Body of pancreas (tissue), 4 donors: Measurements from ENCODE around the gene POLR2I. TPM values are rescaled to one million over a fixed set of nuclear protein-coding genes. Genes with fewer than 3 reads are reported as not detected.

Experiments used
- ATAC-seq: fragments of 150-250 bp; one replicate; pipeline ENCODE4 v1.9.1; 2016
- DNase-seq, 4 donors: peaks; one replicate each; pipeline ENCODE4 v3.0.0-alpha.2; 2019
- H3K27ac ChIP-seq, 4 donors: fragments of 200-600 bp; sonication (generic); 1 replicate in 3 of 4; 2 replicates in 1 of 4; pipeline versions ENCODE4 v1.5.1 to v1.6.1; 2016 to 2019; ENCODE audit warnings: mild to moderate bottlenecking in 1 of 4, mixed read lengths in 1 of 4, moderate library complexity in 1 of 4
- H3K27me3 ChIP-seq, 2 donors: fragments of 200-600 bp; sonication (generic); one replicate each; pipeline ENCODE4 v1.6.0; 2016; ENCODE audit warnings: mild to moderate bottlenecking in 1 of 2
- H3K36me3 ChIP-seq, 2 donors: fragments of 200-600 bp; sonication (generic); replicated peaks in 1 of 2; 2 replicates each; pipeline ENCODE4 v1.5.1; 2016; ENCODE audit warnings: low read depth in 2 of 2; ENCODE audit not compliant: insufficient read depth in 1 of 2
- H3K4me1 ChIP-seq: fragments of 200-600 bp; sonication (generic); one replicate; pipeline ENCODE4 v1.6.0; 2016
- H3K4me3 ChIP-seq, 2 donors: fragments of 200-600 bp; sonication (generic); 1 replicate in 1 of 2; 2 replicates in 1 of 2; pipeline ENCODE4 v1.5.1; 2016 to 2019
- H3K9me3 ChIP-seq, 3 donors: fragments of 200-600 bp; sonication (generic); 1 replicate in 2 of 3; 2 replicates in 1 of 3; pipeline ENCODE4 v1.5.1; 2016
- POLR2A ChIP-seq, 3 donors: fragments of 450-650 bp; IDR thresholded peaks; one replicate each; pipeline ENCODE4 v1.6.1; 2016; ENCODE audit warnings: antibody characterized with exemption in 3 of 3, mild to moderate bottlenecking in 2 of 3
- WGBS, 2 donors: methylation state at CpG; one replicate each; pipeline ENCODE4 v1.1.5; 2017; 5-methylcytosine and 5-hydroxymethylcytosine counted together
- intact Hi-C: fragments of 100-400 bp; cut with DNase I; formaldehyde crosslinking; loops from one replicate; pipeline ENCODE4 v1.15.1; 2023
- total RNA-seq, 2 donors: library from RNA; depleted of rRNA; stranded (reverse); fragments of >200 nt; gene quantifications; one replicate each; pipeline ENCODE4 v1.1.0, GENCODE V29; 2016
- TF ChIP-seq, protein P1 (sequence below), 7 experiments: fragments of 450-650 bp in 4 of 7; fragments of 200-600 bp in 3 of 7; sonication (generic) in 3 of 7; IDR thresholded peaks; one replicate each; pipeline ENCODE4 v1.5.1; 2016 to 2019; ENCODE audit warnings: antibody characterized with exemption in 7 of 7

The POLR2I gene
- total RNA-seq, 2 donors from 2014 or later = 33.5 to 95.9 TPM

DNA sequence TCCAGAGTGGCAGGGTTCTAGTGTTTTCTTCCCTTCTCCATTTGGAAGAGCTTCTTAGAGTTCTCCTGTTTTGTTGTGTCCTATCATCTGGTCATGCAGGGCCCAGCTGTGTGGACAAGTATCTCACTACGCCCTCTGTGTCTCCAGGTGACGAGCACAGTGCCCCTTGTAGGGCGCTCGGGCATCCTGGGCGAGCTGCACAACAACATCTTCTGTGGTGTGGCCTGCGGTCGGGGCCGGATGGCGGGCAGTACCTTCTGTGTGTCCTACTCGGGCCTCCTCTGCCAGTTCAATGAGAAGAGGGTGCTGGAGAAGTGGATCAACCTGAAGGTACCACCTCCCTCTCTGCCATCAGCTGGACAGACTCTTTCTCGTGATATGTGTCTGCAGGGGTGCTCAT lies 47.0 kb downstream of the POLR2I start:
- no peak overlapping the region for H3K4me3 ChIP-seq
- no peaks in the 10 kb centered on the region for H3K36me3 ChIP-seq
- intact Hi-C loops = no loop called here
- no peaks in the 10 kb centered on the region for H3K27me3 ChIP-seq
- no peaks in the 10 kb centered on the region for H3K9me3 ChIP-seq
- TF ChIP-seq POLR2A (IDR thresholded peaks at IDR 0.05) = no peak
- TF ChIP-seq, protein P1, sequence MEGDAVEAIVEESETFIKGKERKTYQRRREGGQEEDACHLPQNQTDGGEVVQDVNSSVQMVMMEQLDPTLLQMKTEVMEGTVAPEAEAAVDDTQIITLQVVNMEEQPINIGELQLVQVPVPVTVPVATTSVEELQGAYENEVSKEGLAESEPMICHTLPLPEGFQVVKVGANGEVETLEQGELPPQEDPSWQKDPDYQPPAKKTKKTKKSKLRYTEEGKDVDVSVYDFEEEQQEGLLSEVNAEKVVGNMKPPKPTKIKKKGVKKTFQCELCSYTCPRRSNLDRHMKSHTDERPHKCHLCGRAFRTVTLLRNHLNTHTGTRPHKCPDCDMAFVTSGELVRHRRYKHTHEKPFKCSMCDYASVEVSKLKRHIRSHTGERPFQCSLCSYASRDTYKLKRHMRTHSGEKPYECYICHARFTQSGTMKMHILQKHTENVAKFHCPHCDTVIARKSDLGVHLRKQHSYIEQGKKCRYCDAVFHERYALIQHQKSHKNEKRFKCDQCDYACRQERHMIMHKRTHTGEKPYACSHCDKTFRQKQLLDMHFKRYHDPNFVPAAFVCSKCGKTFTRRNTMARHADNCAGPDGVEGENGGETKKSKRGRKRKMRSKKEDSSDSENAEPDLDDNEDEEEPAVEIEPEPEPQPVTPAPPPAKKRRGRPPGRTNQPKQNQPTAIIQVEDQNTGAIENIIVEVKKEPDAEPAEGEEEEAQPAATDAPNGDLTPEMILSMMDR (IDR thresholded peaks at IDR 0.05) = no peak
- ATAC-seq (no peak), DNase-seq (no peak)
- H3K4me1 ChIP-seq = peaks cover 3% of the 10 kb centered on the region
- WGBS, 2 donors = 85 to 94% methylated on average over 9 to 11 of the region's 11 CpGs
- no peak overlapping the region for H3K27ac ChIP-seq

DNA sequence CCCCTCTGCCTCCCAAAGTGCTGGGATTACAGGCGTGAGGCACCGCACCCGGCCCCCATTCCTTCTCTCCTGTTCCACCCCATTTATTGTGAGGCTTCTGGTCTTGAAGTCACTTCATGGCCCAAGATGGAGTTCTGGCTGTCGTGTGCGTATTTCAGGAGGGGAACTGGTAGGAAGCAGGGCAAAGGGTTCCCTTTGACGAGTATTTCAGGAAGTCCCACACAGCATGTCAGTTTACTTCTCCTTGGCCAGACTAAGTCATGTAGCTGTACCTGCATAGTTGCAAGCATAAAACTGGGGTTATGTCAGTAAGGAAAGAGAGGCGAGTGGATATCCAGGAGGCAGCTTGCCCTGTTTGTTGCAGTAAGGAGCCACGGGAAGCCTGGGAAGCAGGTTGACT lies 49.8 kb downstream of the POLR2I start:
- TF ChIP-seq POLR2A (IDR thresholded peaks at IDR 0.05) = no peak
- ATAC-seq = no peak
- intact Hi-C loops = no loop called here
- Histone ChIP-seq H3K4me3 (no peak overlapping the region), H3K27ac (no peak overlapping the region), H3K4me1 (no peaks in the 10 kb centered on the region), H3K36me3 (no peaks in the 10 kb centered on the region), H3K9me3 (no peaks in the 10 kb centered on the region), H3K27me3 (no peaks in the 10 kb centered on the region)
- no peak for DNase-seq
- 91 to 92% methylated on average over 8 of the region's 8 CpGs for WGBS, 2 donors

Other genes with a start within 250 kb of the POLR2I start
- gene APLP1, start 246.3 kb downstream of the POLR2I start, total RNA-seq = 10 to 100 TPM; 40.9 to 47.0 TPM
- gene NFKBID, start 214.3 kb downstream of the POLR2I start, total RNA-seq = 1 to 10 TPM; 6.3 to 6.5 TPM
- gene HCST, start 212.3 kb downstream of the POLR2I start, total RNA-seq = 1 to 10 TPM in 1 of 2 donors, not detected in 1; 5.2 TPM
- 10 to 100 TPM; 19.2 to 38.6 TPM for gene TYROBP, start 206.6 kb downstream of the POLR2I start, total RNA-seq
- gene LRFN3, start 178.5 kb downstream of the POLR2I start, total RNA-seq = 10 to 100 TPM; 13.2 to 14.5 TPM
- gene SDHAF1, start 119.7 kb downstream of the POLR2I start, total RNA-seq = 10 to 100 TPM; 33.9 to 39.2 TPM
- 1 to 10 TPM; 4.9 to 9.3 TPM for gene SYNE4, start 106.1 kb downstream of the POLR2I start, total RNA-seq
- 10 to 100 TPM in 1 of 2 donors, 1 to 10 TPM in 1; 9.6 to 33.0 TPM for gene ALKBH6, start 100.7 kb downstream of the POLR2I start, total RNA-seq
- 1 to 10 TPM; 3.3 to 4.9 TPM for gene CLIP3, start 82.0 kb downstream of the POLR2I start, total RNA-seq
- 1 to 10 TPM; 1.3 to 6.0 TPM for gene THAP8, start 60.6 kb downstream of the POLR2I start, total RNA-seq
- under 1 TPM; 0.26 to 0.33 TPM for gene WDR62, start 60.0 kb downstream of the POLR2I start, total RNA-seq
- not detected for gene OVOL3, start 3.7 kb downstream of the POLR2I start, total RNA-seq
- 10 to 100 TPM; 49.8 to 71.3 TPM for gene TBCB, start 593 bp upstream of the POLR2I start, total RNA-seq
- gene CAPNS1, start 25.2 kb upstream of the POLR2I start, total RNA-seq = 10 to 100 TPM; 53.7 to 56.0 TPM
- gene COX7A1, start 37.6 kb upstream of the POLR2I start, total RNA-seq = 10 to 100 TPM in 1 of 2 donors, 1 to 10 TPM in 1; 1.6 to 29.0 TPM
- 1 to 10 TPM; 4.9 to 5.3 TPM for gene ZNF565, start 99.8 kb upstream of the POLR2I start, total RNA-seq
- gene ZNF146, start 100.2 kb upstream of the POLR2I start, total RNA-seq = 10 to 100 TPM; 23.7 to 38.7 TPM